Kasumi-1 (cell line): Measurements from ENCODE around the gene SAPCD2.

Experiments
- DNase-seq, 2 experiments: peaks; one replicate each; lab custom pipeline; 2025; lab: John Stamatoyannopoulos, UW

The SAPCD2 gene

DNA sequence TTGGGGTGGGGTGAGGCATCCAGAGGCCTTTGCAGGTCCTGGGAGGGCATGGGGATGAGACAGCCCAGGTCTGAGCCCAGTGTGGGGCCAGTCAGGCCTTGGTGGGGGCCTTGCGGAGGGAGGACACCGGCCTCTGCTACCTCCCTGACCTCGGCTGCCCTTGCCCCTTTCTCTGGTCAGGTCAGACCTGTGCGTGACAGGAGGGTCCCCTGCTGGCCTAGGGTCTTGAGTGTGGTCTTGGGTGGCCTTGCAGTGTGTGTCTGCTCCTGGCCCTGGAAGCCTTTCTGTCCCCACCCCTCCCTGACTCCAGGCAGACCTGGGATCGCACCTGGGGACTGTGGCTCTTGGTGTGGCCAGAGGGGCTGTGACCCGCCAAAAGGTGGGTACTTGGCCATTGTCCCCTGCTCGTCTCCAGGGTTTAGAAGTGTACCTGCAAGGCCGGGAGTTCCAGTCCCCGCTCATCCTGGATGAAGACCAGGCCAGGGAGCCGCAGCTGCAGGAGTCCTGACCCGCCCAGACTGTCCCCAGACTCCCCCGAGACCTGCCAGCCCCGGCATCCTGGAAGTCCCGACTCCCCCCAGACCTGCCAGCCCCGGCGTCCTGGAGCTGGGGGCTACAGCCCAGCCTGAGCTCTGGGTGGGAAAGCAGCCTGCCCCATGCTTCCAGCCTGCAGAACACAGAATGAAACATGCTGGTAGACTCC lies 12.0 kb upstream of the SAPCD2 start:
- DNase-seq = no peak

DNA sequence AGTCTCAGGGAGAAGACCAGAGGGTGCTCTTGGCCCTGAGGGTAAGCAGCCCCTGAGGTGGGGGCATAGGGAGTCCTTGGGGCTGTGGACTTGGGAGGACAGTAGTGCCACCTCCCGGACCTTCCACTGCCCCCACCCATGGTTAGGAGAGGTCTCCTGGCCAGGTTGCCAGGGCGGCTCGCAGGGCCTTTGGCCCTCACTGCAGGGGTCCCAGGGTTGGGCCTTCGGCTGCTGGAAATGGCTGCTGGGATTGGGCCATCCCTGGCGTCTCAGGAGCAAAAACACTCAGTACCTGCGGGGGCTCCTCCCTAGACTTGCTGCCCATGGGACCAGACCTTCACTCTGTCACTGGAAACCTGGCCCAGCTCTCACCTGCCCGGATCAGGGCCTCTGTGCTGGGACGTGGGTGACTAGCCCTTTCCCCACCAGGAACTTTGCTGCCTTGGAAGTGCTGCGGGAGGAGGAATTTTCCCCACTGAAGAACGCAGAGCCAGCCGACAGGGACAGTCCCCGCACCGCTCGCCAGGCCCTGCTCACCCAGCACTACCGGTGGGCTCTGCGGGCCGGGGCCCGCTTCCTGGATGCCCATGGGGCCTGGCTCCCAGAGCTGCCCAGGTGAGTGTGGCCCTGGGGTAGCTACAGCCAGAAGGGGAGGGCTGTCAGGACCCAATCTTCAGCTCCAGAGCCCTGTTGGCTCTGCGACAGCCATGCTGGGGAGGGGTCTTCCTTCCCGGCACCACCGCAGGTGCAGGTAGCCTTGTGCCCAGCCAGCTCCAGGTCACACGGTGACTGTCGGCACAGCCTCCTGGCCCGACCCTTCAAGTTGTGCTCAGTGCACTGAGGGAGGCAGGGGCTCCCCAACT lies 10.1 kb upstream of the SAPCD2 start:
- DNase-seq = no peak

DNA sequence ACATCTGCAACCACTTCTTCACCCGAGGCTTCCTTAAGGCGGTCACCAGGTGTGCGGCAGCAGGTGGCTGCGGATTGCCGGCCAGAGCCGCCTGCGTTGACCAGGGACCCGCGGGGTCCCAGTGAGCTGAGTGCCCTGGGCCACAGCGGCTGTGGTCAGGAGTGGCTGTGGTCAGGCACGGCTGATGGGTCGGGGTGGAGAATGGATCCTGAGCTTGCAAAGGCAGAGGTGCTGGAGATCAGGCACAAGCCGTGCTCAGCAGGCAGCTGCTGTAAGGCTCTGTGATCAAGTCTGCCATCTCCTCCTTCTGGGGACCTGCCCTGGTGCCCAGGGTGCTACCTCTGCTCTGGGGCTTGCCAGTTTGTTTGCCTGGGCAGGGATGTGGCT lies 9.0 kb upstream of the SAPCD2 start:
- DNase-seq = no peak

DNA sequence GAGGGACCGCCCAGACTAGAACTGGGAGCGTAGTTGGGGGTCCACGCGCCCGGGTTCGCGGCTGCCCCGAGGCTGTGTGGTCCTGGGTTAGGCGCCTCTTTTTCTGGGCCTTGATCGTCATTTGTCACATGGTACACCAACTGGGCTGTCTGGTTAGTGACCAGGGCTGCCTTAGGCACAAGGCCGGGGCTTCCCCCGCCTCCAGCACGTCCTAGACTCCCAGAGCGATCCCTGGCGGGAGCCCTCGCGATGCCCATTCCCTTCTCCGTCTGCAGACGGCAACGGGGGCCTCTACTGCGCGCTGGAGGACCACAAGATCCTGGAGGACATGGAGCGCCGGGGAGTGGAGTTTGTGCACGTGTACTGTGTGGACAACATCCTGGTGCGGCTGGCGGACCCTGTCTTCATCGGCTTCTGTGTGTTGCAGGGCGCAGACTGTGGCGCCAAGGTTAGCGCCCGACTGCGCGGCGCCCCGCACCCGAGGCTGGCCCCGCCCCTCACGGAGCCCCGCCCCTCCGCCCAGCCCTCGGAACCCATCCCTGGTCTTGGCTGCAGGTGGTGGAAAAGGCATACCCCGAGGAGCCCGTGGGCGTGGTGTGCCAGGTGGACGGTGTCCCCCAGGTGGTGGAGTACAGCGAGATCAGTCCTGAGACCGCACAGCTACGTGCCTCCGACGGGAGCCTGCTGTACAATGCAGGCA lies 8.5 kb upstream of the SAPCD2 start:
- no peak for DNase-seq

DNA sequence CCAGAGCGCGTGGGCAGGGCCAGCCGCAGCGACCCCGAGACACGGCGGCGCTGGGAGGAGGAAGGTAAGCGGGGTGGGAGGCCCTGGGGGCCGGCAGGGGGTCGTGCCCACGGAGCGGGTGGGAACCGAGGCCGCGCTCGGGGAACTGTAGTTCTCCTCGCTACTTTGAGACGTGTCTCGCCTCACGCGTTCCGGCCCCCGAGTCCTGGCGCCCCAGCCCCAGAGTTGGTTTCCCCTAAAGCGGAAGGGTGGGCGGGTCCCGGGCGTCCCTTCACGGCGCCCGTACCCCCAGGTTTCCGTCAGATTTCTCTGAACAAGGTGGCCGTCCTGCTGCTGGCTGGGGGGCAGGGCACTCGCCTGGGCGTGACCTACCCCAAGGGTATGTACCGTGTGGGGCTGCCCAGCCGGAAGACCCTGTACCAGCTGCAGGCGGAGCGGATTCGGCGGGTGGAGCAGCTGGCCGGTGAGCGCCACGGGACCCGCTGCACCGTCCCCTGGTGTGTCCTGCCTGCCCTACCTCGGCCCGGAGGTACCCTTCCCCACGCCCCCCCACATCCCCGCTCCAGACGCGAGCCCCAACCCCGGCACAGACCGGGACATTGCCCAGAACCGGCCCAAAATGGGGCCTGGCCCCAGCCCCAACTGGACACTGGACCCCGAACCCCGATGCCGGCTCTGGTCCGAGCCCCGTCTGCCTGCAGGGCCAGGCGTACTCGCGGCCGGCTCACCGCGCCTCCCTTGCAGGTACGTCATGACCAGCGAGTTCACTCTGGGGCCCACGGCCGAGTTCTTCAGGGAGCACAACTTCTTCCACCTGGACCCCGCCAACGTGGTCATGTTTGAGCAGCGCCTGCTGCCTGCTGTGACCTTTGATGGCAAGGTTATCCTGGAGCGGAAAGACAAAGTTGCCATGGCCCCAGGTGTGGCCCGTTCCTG lies 7.7 kb upstream of the SAPCD2 start:
- DNase-seq = no peak

DNA sequence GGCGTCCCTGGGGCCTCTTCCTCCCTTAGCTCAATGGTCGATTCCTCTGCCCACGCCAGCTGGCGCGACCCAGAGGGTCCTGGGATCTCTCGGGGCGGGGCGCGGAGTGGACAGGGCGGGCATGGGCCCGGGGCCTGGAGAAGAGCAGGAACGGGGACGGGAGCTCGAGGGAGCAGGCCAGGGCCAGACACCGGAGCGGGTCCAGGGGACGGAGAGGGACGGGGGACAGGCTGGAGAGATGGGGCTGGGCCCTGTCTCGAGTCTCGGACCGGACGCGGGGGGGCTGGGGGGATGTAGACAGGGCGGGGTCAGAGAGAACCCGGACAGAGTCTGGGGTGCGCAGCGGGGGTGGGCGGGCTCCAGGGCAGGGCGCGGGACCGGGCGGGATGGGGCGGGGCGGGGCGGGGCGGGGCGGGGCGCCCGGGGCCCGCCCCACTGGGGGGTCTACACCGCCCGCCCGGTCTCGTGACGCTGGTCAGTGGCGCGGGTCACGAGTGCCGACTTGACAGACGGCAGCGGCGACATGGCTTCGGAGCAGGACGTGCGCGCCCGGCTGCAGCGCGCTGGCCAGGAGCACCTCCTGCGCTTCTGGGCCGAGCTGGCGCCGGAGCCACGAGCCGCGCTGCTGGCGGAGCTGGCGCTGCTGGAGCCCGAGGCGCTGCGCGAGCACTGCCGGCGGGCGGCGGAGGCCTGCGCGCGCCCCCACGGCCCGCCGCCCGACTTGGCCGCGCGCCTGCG lies 6.8 kb upstream of the SAPCD2 start, which contains the start of gene UAP1L1:
TSS of gene UAP1L1 (plus strand) at position 508 of the 738 bp plus-strand sequence. CDS start at position 524, 16 bp downstream.
- DNase-seq = peak; percentile 8 to 9

DNA sequence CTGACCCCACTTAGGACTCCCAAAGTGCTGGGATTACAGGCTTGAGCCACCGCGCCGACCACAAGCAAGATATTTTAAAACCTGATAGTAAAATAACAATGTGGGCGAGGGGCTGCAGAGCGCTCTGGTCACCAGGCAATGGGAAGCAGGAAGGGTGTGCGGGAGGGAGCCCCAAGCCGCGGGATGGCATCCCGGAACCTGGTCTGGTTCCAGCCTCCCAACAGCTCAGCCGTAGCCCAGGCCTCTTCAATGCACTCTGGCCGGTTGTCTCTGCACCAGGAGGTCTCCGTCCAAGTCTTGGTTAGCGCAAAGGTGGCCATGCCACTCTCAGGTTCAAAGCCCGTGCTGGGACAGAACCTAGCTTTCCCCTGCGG lies 6.3 kb upstream of the SAPCD2 start:
- DNase-seq = no peak

DNA sequence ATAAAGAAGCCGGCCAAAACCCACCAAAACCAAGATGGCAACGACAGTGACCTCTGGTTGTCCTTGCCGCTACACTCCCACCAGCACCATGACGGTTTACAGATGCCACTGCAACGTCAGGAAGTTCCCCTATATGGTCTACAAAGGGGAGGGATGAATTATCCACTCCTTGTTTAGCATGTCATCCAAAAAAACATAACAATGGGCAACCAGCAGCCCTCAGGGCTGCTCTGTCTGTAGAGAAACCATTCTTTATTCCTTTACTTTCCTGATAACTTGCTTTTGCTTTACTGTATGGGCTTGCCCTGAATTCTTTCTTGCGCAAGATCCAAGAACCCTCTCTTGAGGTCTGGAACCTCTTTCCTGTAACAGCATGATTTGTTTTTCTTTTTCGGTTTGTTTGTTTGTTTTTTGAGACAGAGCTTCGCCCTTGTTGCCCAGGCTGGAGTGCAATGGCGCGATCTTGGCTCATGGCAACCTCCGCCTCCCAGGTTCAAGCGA lies 5.0 kb upstream of the SAPCD2 start:
- no peak for DNase-seq

DNA sequence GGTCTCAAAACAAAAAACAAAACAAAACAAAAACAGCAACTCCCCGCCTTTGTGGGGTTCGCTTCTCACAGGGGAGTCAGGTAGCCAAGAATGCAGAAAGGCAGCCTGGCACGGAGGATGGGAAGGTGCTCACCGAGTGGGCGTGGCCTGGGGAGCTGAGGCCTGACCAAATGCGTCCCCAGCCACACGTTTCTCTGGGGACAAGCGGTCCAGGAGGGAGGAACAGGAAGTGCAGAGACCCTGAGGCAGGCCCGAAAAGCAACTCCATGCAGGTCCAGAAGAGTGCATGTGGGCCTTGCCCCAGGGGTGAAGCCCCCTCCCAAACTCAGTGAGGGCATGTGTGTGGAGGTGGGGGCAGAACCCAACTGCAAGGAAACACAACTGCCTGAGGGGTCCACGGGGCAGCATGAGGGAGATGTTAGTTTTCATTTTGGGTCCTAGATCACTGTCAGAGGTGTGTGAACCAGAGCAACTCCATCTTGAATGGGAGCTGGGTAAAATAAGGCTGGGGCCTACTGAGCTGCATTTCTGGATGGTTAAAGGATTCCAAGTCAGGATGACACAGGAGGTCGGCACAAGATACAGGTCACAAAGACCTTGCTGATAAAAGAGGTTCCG lies 4.4 kb upstream of the SAPCD2 start:
- no peak for DNase-seq

DNA sequence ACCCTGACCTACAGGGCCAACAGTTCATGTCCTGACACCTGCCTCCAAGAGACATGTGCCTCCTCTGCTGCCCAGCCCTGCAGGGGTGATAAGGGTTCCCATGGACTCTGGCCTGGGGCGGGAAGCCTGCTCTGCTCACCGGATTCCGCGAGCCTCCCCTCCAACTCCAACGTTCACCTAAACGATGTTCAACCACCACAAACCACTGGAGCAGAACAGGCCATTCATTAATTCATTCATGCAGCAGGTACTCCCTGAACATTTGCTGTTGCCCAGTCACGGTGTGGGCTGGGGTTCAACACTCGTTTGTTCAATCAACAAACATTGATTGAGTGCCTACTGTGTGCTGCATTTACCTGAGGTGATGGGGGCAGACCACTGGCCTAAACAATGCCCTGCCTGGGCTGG lies 3.6 kb upstream of the SAPCD2 start:
- no peak for DNase-seq

DNA sequence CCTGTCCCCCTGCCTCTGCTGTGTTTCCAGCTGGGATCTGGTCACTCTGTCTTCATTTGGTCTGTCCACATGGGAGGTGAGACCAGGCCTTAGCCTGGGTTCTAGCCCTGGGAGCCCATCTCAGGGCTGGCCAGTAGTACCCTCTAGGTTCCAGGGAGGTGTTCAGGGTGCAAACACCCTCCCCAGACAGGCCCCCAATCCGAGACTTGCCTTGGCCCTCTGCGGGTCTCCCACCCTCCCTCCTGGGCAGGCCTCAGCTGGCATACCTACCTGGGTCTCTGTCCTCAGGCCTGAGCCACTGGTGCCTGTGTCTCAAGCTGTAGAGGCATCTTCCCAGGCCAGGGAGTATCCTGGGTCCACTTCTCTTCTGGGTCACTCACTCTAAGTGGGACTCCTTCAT lies 925 bp upstream of the SAPCD2 start:
- no peak for DNase-seq

DNA sequence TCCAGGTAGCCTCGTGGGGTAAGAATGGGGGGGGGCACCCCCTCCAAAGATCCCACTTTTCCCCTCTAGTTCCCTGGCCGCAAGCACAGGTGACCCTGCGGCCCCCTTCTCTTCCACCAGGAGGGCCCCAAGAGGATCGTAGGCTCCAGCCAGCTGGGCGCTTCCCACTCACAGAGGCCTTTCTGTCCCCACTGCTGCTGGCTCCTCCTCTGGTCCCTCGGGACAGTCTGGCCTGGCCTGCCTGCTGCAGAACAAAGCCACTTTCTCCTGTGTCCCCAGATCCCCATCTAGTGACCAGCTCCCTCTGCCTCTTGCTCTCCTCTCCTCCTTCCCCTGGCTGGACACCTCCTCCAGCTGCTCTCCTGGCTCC lies 534 bp upstream of the SAPCD2 start:
- no peak for DNase-seq

DNA sequence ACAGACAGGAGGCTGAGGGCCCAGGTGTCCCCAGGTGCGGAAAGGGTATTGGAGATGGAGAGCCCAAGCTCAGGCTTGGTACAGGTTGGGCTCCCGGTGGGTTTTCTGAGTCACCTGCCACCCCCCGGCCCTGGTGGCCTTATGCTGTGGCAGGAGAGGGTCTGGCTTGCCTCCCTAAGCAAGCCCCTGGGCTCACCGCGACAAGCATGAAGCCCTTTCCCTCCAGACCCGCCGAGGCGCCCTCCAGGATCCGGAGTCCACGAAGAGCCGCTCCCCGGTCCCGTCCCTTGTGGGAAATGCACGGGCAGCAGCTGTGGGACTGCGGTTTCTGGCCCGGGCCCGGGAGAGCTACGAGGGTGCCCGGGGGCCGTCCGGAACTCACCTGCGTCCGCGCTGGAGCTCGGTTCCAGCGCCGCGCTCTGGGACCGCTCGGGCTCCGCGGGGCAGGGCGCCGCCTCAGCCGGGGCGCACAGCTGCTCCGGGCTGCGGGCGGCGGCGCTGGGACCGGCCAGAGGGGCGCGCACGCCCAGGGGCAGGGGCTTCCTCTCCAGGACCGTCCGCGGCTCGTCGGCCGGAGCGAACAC lies 757 bp downstream of the SAPCD2 start:
- no peak for DNase-seq

DNA sequence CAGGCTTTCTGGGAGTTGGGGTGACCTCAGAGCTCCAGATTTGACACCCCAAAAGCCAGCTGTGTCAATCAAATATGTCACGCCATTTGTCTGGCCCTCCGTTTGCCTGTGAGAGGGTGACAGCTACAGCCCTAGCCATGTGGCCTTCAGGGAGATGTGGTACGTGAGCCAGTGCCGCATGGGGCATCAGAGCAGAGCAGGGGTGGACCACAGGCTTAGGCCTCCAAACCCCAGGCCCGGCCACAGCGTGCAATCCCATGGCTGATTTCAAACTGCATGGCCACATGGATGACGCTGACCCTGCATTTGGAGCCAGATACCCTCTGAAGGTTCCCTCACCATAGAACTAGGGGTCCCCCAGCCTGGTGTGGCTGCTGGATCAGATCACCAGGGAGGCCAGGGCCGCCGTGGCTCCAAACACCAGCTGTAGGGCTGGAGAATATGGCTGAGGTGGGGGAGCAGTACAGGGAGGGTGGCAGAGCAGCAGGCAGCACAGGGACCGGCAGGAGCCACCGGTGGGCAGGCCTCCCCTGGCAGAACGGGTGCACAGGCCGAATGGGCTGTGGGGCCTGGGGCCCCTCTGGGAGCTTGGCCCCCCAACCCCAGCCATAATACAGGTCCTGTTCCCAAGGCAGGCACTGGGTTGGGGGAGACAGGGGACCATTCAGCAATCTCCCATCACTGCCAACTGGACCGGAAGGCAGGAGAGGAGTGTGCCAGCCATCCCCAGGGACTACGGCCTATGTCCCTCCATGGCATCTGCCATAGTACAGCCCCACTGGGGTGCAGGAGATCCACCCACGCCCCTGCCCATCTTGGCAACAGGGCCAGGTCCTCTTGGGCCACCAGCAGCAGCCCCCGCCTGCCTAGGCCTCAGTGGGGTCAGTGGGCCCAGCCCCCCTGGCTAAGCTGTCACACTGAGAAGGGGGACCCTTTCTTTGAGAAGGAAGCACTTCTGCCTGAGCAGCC lies 1.5 kb downstream of the SAPCD2 start:
- DNase-seq = no peak

DNA sequence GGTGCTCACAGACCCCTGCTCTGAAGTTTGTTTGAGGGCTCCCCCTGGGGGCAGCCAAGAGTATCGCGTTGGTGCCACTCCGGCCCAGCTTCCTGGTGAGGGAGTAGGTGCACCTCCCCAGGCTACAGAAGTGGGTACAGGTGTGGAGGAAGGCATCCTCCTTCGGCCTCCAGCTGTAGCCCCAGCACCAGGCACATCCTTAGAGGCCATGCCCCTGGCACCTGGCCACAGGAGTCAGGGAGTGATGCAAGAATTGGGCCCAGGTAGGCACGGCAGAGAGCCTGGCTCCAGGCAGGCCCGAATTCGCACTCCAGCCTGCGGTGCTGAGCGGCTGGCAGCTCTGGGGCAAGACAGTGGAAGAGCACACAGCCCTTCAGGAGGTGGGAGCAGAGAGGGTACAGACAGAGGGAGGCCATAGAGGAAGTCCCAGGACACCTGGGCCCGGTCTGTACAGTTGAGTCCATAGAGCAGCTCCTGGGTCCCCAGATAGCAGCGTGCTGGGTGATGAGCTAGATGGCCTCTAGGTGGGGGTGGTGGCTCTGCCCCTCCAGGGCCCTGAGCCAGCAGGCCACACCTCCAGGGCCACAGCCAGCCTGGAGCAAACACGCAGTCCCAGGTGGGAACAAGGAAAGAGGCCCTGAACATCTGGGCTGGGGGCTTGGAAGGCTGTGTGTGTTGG lies 2.4 kb downstream of the SAPCD2 start:
- DNase-seq = peak; percentile 65 to 82

DNA sequence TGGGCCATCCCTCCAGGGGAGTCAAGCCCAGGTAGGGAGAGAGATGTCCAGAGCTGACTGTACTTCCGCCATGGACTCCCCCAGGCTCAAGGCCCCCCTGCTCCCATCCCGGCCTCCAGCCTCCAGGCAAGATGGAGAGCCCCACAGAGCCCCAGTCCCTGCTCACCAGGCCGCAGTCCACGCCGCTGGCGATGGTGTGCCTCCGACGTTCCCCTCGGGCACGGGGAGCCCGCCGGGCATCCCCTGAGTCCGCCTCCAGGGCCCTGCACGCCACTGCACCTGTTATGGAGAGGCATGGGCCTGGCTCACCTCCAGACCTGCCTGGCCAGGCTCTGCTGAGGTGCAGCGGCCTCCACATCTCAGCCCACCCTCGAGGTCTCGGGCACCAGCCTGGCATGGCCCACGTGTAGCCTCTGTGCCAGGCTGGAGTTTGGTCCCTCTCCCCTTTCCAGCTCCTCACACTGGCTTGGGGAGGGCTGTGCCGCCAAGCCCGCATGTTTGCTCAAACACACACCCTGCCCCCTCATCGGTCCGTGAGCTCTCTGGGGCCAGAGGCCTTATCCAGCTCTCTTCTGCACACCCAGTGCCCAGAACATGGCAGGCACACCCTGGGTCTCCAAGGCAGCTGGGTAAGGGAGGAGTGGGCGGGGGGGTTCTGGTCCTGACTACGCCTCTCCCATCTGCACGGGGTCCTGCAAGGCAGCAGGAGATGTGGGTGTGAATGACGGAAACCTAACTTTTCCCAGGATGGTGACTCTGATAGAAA lies 4.1 kb downstream of the SAPCD2 start:
- no peak for DNase-seq

DNA sequence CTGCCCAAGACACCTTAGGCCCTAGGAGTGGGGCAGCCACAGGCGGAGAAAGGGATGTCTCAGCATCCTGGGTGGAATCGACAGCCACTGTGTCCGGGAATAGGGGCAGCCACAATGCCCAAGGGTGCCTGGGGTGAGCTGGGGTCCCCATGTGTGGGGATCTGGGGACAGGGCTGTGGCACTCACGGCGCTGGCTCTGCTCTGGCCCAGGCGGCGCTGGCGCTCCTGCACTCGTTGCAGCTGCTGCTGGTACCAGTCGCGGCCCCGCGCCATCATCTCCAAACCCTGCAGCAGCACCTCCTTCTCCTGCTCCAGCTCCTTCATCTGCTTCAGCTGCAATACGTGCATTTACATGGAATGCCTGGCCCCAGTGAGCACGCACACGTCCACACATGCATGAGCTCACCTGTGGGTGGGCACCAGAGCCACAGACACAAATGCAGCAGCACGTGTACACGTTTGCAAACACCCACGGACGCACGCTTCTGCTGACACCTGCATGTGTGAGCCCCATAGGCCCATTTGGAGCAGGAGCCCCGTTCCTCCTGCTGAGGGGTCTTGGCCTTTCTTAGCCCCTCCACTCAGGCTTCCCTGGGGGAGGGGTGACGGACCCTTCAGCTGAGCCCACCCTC lies 4.9 kb downstream of the SAPCD2 start:
- no peak for DNase-seq
